T follicular helper cell (primary cell): ENCODE measurements around the gene UCK1.
"Not testable (repeated sequence)": the region's sequence is repeated elsewhere in the genome, so short reads cannot be mapped to it uniquely, and the experiment has no call there.

Experiments used
- DNase-seq: peaks from one replicate; pipeline ENCODE4 v3.0.0-alpha.2; 2020; ENCODE audit warnings: low read depth

UCK1 gene

DNA sequence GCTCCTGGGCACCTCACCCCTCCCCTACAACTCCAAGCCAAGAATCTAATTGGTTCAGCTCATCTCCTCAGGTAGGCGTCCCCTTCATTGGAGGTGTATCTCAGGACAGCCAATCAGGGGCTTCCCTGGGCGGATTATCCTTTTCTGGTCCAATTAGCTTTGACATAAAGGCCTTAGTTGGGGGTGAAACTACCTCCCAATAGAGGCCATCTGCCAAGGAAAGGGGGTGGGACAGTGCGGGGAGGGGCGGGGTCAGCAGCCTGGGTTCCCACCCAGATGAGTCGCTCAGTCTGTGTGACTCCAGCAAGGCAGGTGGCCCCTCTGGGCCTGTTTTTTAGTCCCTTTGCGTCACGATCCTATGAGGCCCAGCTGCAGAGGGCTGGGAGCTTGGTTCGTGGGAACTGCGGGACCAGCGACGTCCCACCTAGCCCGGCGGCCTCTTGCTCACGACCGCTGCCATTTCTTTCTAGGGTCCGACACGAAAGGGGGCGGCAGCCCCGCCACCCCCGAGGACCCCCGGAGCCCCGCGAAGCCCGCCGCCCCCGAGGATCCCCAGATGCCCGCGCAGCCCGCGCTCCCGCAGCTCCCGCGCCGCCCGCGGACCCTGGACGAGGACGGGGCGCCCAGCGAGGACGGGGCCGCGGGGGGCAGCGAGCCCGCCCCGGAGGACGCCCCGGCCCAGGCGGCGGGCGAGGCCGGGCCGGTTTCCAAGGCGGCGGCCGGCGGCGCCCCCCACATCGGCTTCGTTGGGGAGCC is 23.2 kb upstream of the UCK1 start:
- DNase-seq, result no peak

DNA sequence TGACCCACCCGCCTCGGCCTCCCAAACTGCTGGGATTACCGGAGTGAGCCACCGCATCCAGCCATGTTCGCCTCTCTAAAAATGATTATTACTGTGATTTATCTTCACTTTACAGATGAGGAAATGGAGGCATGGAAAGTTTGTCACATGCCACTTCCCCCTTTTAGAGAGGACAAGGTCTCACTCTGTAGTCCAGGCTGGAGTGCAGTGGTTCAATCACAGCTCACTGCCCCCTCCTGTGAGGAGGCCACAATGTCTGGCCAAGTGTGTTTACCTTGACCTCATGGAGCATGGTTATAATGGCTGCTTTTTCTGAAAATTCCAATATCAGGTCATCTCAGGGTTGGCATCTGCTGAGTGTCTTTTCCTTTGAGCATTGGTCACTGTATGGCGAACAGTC is 21.0 kb upstream of the UCK1 start:
- no peak for DNase-seq

DNA sequence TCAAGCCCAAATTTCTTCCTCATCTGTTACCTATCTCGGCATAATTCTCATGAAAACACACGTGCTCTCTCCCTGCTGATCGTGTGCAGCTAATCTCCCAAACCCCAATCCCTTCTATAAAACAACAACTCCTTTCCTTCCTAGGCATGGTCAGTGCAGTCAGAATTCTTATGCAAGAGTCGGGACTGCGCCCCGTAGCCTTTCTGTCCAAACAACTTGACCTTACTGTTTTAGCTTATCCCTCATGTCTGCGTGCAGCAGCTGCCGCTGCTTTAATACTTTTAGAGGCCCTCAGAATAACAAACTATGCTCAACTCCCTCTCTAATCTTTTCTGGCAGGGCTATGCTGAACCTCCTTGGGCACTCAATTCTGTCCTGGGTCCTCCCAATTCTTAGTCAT is 19.4 kb upstream of the UCK1 start:
- not testable (repeated sequence) for DNase-seq

DNA sequence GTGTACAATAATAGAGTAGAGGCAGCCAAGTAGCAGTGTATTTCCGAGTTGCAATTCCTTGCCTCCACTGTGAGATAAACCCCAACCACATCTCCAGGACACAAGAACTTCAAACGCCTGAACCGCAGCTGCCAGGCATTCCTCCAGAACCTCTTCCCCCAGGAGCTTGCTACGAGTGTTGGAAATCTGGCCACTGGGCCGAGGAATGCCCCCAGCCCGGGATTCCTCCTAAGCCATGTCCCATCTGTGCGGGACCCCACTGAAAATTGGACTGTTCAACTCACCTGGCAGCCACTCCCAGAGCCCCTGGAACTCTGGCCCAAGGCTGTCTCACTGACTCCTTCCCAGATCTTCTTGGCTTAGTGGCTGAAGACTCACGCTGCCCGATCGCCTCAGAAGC is 18.1 kb upstream of the UCK1 start:
- DNase-seq, result not testable (repeated sequence)

DNA sequence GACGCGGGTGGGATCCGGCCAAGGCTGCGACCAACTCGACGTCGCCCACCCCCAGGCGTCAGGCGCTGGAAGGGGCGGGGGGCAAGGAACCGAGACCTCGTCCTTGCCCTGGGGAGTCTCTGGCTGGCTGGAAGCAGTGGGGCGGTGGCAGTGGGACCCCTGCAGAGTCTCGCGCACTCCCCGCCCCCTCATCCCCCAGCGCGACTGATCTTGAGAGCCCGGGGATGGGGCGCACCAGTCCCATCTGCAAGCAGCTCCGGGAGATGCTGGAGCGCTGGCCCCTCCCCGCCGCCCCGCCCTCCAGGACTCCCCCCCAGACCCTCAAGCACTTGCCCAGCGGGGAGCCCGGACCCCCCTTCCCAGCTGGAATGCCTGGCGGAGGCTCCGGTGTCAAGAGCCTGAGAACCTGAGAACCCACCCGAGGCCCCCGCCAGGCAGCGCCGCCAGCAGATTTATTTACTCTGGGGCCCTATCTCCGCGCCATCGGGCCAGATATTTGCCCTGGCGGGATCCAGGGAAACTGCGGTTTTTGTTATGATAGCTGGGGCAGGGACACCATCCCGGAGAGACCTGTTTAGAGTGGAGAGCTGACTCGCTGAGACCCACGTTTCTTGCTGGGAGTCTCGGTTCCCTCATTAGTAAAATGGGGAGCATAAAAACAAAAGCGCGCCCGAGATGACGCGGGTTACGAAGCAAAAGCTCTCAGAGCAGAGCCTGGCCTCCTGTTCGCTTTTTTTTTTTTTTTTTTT is 15.4 kb upstream of the UCK1 start:
- no peak for DNase-seq

DNA sequence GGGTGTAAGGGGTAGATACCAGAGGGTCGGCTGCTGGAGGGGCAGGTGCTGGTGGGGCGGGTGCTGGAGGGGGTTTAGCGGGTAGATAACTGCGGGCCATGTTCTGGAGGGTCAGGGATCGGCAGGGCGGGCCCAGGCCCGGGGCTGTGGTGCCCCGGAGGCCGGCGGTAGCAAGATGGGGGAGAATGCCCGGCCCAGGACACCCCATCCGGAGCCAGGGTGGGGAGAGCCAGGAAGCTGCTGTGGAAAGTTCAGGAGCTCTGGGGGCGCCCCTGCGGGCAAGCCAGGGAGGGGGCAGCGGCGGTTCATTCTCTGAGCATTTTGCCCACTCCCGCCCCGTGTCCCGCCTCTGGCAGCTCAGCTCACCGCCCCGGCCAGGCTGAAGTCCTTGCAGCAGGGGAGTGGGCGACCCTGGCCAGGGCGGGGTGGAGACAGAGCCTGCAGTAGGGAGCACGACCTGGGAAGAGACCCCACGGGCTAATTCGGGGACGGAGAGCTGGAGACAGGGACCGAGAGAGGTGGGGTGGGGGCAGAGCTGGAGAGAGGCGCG is 14.8 kb upstream of the UCK1 start:
- no peak for DNase-seq

DNA sequence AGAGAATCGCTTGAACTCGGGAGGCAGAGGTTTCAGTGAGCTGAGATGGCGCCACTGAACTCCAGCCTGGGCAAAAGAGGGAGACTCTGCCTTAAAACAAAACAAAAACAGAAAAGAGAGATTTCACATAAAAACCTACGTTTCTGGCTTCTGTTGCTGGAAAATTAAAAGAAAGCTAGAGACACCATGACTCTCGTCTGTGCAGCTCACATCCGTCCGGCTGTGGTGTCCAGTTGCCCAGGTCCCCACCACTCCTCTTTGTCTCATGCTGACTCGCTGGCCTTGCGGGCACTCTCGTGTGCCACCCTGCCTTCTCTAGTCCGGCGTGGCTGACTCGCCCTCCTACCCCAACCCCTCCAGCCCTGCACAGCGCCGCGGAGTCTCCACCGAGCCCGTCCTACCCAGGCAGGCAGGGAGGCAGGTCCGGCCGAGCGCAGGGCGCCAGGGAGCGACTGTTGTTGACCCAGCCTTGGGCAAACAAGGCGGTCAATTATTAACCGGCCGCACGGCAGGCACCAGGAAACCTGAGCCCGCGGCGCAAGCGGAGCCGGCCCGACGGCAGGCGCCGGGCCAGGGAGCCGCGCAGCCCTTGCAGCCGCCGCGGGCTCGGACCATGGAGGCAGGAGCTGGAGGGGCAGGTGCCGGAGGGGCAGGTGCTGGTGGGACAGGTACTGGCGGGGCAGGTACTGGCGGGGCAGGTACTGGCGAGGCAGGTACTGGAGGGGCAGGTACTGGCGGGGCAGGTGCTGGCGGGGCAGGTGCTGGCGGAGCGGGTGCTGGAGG is 14.1 kb upstream of the UCK1 start, which contains the start of gene PRRT1B:
Gene PRRT1B, plus strand, starts transcription at position 521 of the 783 bp plus-strand sequence. Its CDS starts 93 bp downstream, at position 614.
- no peak for DNase-seq

DNA sequence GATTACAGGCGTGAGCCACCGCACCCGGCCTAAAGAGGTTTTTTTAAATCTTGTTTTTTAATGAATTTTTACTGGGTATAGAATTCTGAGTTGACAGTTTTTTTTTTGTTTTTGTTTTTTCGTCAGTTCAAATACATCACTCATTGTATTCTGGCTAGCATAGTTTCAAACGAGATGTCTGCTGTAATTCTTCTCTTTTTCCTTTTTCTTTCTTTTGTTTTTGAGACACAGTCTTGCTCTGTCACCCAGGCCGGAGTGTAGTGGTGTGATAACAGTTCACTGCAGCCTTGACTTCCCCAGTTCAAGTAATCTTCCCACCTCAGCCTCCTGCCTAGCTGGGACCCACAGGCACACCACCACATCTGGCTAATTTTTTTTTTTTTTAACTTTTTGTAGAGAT is 12.1 kb upstream of the UCK1 start:
- no peak for DNase-seq

DNA sequence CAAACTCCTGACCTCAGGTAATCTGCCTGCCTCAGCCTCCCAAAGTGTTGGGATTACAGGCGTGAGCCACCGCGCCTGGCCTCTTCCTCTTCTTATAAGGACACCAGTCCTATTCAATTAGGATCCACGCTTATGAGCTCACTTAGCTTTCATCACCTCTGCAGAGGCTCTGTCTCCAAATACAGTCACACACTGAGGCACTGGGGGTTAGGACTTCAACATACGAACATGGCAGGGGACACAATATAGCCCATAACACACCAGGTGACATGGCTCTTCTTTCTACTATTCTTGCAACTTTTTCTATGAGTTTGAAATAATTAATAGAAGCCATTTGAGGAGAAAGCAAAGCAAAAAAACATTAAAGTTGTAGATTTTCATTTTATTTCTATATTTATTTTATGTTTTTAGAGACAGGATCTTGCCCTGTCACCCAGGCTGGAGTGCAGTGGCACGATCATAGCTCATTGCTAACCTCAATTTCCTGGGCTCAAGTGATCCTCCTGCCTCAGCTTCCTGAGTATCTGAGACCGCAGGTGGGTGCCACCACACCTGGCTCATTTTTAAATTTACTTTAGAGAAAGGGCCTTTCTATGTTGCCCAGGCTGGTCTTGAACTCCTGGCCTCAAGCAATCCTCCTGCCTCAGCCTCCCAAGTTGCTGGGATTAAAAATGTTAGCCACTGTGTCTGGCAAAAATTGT is 8.3 kb upstream of the UCK1 start:
- no peak for DNase-seq

DNA sequence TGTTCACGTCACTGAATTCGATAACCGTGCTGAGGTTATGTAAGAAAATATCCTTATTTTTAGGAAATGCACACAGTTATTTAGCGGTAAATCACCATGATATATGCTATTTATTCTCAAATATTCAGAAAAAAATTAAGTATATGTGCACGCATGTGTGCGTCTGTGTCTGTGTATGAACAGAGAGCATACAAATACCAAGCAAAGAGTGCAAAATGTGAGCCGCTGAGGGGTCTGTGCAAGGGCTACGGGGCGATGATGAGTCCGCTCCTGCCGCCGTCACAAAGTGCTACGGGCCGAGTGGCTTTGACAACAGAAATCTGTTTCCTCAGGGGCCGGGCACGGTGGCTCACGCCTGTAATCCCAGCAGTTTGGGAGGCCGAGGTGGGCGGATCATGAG is 6.9 kb upstream of the UCK1 start:
- no peak for DNase-seq

DNA sequence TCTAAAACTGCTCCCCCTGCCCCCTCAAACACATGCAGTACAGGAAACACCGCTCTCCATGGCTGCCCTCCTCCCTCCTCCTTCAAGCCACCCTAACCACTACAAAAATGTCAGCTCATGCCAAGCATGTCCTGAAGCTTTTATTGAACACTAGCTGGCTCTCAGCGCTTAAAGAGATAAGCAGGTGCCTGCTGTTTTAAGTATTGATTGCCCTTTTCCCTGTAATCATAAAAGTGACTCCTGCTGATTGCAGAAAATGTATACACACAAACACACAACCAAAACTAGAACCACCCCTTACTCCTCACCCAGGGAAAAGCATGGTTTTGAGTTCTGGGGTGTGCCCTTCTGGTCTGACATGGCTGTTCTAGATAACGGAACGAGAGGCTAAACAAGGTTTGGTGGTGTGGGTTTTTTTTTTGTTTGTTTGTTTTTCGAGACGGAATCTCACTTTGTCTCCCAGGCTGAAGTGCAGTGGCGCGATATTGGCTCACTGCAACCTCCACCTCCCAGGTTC is 3.7 kb upstream of the UCK1 start:
- no peak for DNase-seq

DNA sequence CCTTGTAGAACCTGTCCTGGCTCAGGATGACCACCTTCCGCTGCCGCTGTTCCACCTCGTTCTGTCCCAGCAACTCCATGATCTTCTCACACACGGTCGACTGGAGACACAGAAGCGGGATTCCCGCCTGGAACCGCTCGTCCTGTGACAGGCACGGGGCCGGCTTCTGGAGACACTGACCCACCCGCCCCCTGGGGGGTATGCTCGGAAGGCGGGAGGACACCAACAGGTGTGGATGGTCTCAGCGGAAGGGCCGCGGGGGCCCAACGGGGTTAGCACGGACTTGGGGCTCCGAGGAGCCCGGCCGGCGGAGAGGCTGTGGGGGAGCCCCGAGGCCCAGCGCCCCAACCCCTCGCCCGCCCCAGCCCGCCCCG is 530 bp downstream of the UCK1 start:
- no peak for DNase-seq

DNA sequence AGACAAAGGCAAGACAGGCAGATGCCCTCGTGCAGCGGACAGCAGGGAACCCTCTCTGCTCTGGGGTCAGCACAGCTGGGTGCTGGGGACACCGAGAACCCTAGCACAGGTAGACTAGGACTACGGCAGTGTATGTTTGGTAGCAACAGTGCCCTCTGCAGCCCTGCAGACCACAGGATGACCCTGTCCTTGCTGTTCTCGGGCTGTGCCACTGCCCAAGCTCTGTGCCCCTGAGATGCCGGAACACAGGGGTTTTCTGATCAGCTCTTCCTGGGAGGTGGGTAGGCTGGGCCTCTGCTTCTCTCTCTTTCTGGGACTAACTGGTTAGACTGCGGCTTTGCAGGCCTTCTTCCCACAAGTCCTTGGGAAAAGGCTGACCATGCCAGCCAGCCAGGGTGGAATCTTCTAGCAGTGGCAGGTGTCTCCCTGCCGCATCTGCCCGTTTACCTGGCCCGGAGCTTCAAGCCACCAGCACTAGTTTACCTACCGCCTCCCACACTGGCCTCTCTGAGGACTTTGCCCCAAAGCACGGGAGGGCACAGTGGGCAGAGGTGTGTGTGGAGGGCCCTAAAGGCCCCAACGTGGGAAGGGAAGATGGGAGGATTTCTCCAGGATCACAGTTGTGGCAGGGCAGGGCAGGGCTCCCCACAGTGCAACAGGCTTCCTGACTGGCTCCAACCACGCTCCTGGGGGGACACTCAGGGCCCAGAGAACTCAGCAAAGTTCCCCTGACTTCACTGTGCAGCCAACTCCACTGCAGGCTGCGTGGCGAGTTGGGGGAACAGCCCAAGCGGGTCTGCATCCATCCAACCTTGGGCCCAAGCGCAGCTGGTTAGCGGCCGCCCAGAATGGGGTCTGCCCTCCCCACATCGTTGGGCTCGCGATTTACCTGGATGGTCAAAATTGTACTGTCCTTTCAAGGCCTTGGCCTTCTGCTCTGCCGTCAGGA is 1.2 kb downstream of the UCK1 start:
- DNase-seq, result no peak

DNA sequence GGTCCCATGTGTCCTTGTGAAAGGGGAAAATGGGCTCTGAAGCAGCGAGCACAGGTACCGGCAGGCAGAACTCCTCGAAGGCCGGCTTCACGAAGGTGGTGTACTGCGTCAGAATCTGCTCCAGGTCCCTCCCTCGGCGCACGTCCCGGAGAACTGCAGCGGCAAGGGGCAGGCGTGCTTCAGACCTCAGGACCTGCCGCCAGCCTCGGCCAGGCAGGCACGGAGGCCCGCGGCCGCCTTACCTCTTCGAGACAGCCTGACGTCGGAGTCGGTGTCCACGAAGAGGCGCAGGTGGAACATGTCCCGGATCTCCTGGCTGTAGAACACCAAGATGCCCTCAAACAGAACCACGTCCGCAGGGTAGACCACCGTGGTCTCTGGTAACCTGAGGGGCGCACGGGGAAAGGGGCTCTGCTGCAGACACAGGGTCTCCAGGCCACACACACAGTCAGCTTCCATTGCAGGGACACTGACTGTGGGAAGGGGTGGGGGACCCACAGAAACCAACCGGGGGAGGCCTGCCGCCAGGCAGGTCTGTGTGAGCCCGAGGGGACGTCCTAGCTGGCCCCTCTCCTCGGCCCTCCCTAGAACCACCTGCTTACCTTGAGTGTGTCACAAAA is 2.1 kb downstream of the UCK1 start:
- no peak for DNase-seq

DNA sequence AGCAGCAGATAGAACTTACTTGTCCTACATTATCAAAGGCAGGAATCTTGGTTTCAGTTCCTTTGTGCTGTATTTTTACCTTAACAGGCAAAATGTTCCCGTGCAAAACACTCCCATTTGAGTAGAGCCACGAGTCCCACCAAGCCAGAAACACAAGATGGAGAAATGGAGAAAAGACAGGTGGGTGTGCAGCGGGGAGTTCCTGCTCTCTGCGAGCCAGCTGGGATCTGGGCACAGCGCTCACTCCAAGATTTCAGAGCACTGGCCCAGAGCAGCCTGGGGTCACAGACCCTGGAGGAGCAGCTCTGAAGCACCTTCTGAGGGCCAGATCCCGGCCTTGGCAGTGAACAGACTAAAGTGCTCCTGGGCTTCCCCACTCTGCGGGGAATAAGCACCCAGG is 2.9 kb downstream of the UCK1 start:
- no peak for DNase-seq

DNA sequence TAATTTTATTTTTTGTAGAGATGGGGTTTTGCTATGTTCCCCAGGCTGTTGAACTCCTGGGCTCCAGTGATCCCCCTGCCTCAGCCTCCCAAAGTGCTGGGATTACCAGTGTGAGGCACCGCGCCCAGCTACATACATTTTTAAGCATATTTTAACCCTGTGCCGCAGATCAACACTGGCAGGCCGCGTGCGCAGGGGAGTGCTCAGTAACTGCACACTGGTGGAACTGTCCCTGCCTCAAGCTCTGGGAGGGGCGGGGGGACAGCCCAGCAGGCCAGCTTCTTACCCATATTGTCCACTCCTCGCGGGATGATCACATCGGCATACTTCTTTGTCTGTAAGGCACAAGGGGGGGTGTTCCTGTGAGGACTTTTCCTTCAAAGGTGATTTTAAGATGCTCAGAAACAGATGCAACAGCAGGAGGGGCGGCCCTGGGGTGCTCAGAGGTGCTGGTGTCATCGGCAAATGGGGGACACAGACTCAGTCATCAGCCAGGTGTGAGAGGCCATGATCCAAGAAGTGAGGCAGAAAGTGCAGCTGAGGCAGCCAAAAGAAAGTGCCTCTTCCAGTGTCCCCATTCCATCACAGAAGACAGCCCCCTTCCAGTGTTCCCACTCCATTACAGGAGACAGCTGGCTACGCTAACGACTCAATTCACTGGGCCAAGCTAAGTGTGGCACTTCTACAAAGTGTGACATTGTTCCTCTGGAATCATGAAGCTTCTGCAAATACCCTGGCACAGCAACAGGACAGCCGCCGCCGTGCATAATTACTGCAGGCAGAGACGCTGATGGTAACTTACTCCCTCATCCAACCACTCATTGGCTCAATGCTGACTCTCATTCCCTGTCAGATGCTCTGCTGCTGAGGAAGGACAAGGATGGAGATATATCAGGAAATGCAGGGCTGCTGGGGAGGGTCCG is 5.2 kb downstream of the UCK1 start:
- no peak for DNase-seq

DNA sequence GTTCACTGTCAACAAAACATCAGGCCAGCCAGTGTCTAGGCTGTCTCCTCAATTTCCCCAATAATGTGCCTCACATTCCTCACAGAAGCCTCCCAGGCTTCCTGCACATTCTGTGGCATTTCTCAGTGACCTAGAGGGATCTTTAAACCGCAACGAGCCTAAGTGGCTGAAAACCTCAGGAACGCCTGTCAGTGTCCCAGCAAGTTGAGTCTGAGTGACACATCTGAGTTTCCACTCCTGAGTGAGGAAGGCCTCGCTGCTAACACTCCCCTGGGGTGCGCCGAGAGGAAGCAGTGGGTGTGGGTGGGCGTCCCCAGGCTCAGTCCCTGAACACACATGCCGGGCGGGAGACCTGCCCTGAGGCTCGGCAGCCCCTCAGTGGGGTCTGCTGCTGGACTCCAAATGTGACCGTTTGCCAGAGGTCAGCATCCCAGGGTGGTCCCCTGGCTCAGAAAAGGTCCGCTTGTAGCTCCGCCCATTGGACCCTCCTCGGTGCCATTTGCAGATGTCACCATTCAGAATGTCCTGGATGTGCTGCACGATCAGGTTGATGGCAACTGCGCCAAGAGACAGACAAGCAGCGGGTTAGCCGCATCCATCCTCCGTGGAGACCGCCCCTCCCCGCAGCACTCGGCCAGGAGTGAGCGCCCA is 6.3 kb downstream of the UCK1 start:
- no peak for DNase-seq
